ENCODE results near the gene NUDT6. TPM values are rescaled to one million over a fixed set of nuclear protein-coding genes. Genes with fewer than 3 reads are reported as not detected.

Gene NUDT6
- total RNA-seq, 1 donor from 2014 or later: 13.9 TPM

DNA sequence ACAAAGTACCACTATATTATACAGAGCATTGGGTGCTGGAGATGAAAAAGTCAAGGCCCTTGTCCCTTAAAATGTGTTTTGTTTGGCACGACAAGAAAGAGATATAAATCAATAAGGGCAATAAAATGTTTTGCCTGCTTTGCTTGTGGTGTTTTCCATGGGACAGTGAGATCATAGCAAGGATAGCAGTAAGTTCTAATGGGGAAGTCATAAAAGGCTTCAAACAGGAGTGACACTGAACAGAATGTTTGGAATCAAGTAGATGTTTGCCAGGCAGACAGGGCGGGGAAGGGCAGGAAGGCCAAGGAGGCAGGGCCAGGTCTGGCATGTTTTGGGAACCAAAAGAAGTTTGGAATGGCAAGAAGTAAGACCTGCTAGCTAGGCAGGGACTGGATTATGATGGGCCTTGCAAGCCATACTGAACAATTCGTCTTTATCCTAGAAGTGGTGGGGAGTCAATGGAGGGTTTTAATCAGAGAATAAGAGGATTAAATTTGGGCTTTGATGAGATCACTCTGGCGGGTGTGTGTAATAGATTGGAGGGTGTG is 79.3 kb downstream of the NUDT6 start:
- Histone ChIP-seq H3K4me1 (peaks cover 29% of the 10 kb centered on the region), H3K9me3 (replicated peaks) (no peaks in the 10 kb centered on the region), H3K4me3 (no peak overlapping the region), H3K36me3 (peaks cover 10% of the 10 kb centered on the region), H3K27ac (replicated peaks) (no peak overlapping the region), H3K27me3 (ENCODE audit: low read depth) (no peaks in the 10 kb centered on the region)
- TF ChIP-seq CTCF (IDR thresholded peaks at IDR 0.05; ENCODE audit: borderline replicate concordance): no peak
- no peak for DNase-seq
- intact Hi-C loops (cut with micrococcal nuclease): no loop called here

Other genes starting within 250 kb of the NUDT6 start
- 5.4 TPM for gene BBS12, start 189.9 kb downstream of the NUDT6 start, total RNA-seq
- 4.1 TPM for gene FGF2, start 95.8 kb downstream of the NUDT6 start, total RNA-seq